BE2C (cell line): ENCODE results near the gene B4GAT1.

Experiments used
- DNase-seq: peaks from one replicate; pipeline ENCODE4 v3.0.0-alpha.2; 2020
- H3K27me3 ChIP-seq: fragments of 250-450 bp; sonication (Bioruptor Pico); 2 replicates; pipeline ENCODE4 v1.5.1; 2020; ENCODE audit warnings: mild to moderate bottlenecking
- H3K36me3 ChIP-seq: fragments of 250-450 bp; sonication (Bioruptor Pico); 2 replicates; pipeline ENCODE4 v1.5.1; 2020; ENCODE audit warnings: mild to moderate bottlenecking
- H3K4me1 ChIP-seq: fragments of 250-450 bp; sonication (Bioruptor Pico); 2 replicates; pipeline ENCODE4 v1.5.1; 2020
- H3K4me3 ChIP-seq: 2 replicates; pipeline ENCODE4 v1.5.1; 2011; ENCODE audit warnings: low read depth, low read length
- H3K9me3 ChIP-seq: fragments of 250-450 bp; sonication (Bioruptor Pico); 2 replicates; pipeline ENCODE4 v1.5.1; 2020
- CTCF ChIP-seq: IDR thresholded peaks from 2 replicates; pipeline ENCODE4 v1.5.1; 2012; ENCODE audit warnings: mild to moderate bottlenecking, low read depth, low read length

Gene B4GAT1

GRCh38 chr11:66317723-66318599 lies 29.5 kb downstream of the B4GAT1 start:
- no peaks in the 10 kb centered on the region for H3K27me3 ChIP-seq
- H3K36me3 ChIP-seq = no peaks in the 10 kb centered on the region
- no peaks in the 10 kb centered on the region for H3K9me3 ChIP-seq
- H3K4me1 ChIP-seq = peaks cover 38% of the 10 kb centered on the region
- peak; percentile 85 for DNase-seq
- no peak for TF ChIP-seq CTCF
- H3K4me3 ChIP-seq = peak overlapping the region; percentile 37

- TF ChIP-seq CTCF = no peak
- H3K36me3 ChIP-seq = no peaks in the 10 kb centered on the region
- H3K4me1 ChIP-seq = peaks cover 38% of the 10 kb centered on the region
- peak overlapping the region; percentile 37 for H3K4me3 ChIP-seq
- H3K27me3 ChIP-seq = no peaks in the 10 kb centered on the region
- H3K9me3 ChIP-seq = no peaks in the 10 kb centered on the region
- DNase-seq = peak; percentile 90
Measured at GRCh38 chr11:66317322-66317722, 30.1 kb downstream of the B4GAT1 start.

- Histone ChIP-seq H3K27me3 (no peaks in the 10 kb centered on the region), H3K9me3 (no peaks in the 10 kb centered on the region), H3K4me1 (peaks cover 38% of the 10 kb centered on the region), H3K36me3 (no peaks in the 10 kb centered on the region), H3K4me3 (peak within 1 kb of the TSS; percentile 59)
- DNase-seq = peak; percentile 90
- TF ChIP-seq CTCF = no peak
Measured at GRCh38 chr11:66316849-66317251, 30.6 kb downstream of the B4GAT1 start, which contains the start of gene CD248. CD248 (minus strand) TSS chr11:66317044; CDS start chr11:66317027, 17 bp downstream.

GRCh38 chr11:66315921-66316811 lies 31.3 kb downstream of the B4GAT1 start:
- Histone ChIP-seq H3K9me3 (no peaks in the 10 kb centered on the region), H3K36me3 (no peaks in the 10 kb centered on the region), H3K4me1 (peaks cover 40% of the 10 kb centered on the region), H3K27me3 (no peaks in the 10 kb centered on the region), H3K4me3 (peak overlapping the region; percentile 59)
- no peak for DNase-seq
- no peak for TF ChIP-seq CTCF

- TF ChIP-seq CTCF = no peak
- Histone ChIP-seq H3K27me3 (no peaks in the 10 kb centered on the region), H3K36me3 (no peaks in the 10 kb centered on the region), H3K9me3 (no peaks in the 10 kb centered on the region), H3K4me3 (peak overlapping the region; percentile 59), H3K4me1 (peaks cover 40% of the 10 kb centered on the region)
- DNase-seq = no peak
Measured at GRCh38 chr11:66315498-66315885, 31.9 kb downstream of the B4GAT1 start.
